Fibroblast of peridontal ligament (primary cell): ENCODE data around the gene CACNA2D3.
A peak's percentile ranks its signal among the peaks of the same experiment; 100 is the strongest.

Experiments used
- DNase-seq: peaks from one replicate; pipeline ENCODE4 v3.0.0-alpha.2; 2010; ENCODE audit errors: extremely low read depth

The CACNA2D3 gene

DNA sequence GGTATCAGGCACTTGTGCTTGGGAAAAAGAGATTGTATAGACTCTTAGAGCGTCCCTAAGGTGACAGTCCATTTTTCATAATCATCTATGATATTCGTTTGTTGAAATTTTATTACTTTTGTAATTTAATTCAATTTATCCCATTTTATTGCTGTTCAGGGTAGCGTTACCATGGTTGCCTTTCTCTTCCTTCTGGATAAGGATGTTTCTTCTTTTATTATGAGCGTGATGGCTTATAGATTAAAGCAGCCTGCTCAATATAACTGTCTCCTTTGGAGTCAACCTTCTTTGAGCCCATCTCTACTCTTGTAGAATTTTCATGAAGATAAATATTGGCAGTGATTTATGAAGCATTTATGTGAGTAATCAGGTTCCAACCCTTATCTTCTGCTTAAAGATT is 623.5 kb downstream of the CACNA2D3 start:
- DNase-seq, result no peak

DNA sequence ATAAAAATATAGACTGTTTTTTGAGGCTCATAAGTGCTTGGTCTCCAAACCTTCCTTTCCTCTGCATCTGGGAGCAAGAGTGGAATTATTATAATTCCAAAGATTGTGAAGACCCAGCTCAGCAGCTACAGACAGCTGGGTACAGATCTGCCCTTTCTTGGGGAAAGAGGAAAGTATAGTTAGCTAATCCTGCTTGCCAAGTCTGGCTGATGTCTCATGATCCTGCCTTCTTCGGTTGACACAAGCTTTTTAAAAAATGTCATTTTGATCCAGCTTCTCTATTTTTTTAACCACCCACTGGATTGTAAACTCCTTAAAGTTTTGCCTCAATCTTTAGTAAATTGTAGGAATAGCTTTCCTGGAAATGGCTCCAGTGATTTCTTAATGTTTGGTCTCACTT is 624.4 kb downstream of the CACNA2D3 start:
- peak; percentile 81 for DNase-seq

DNA sequence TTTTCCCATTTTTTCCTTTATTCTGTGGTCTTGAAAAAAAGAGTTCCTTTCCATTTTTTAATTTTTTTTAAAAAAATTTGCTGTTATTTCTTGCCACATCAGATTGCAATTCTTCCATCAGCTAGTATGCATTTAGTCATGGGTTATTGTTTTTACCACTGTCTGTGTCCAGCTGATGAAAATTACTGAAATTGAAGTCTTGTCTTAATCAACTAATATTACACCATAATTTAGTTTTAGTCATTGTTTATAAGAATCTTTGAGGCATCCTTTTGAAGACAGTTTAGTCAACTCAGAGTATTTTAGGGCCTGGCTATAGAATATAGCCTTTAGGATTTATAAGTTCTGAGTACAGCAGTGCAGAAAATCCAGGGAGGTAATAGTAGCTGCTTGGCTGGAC is 633.4 kb downstream of the CACNA2D3 start:
- DNase-seq, result peak; percentile 90

DNA sequence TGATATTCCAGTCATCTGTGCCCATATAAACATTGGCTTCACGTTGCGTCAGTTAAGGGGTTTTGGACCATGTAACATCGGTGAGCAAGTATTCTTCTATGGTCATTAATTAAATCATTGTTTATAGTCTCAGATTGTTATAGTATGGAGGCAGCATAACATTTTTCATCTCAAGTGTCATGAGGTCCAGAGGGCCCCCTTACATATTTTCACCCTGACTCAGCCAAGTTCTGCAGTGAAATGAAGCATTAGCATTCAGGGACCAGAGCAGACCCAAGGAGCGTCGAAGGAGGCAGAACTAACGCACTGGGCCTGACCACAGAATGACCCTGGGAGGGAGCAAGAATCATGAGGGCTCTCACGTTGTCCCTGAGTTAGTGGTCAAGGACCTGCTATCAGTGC is 634.0 kb downstream of the CACNA2D3 start:
- peak; percentile 97 for DNase-seq

DNA sequence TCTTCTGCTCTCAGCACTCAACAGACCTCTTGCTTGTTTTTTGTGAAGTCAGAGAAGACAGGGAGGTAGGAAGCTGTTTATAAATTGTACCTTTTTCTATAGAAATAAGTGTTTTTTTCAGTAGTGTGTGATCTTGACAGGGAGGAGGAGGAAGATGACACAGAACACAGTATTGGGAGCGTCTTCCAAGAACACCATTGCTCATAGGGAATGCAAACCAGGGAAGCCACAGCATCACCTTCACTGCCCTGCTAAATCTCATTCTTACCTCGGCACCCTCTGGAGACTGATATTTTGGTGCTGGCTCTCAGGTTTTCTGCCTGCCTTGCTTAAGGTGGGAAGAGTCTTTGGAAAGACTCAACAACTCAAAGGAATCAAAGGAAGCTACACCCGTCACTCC is 636.1 kb downstream of the CACNA2D3 start:
- no peak for DNase-seq

DNA sequence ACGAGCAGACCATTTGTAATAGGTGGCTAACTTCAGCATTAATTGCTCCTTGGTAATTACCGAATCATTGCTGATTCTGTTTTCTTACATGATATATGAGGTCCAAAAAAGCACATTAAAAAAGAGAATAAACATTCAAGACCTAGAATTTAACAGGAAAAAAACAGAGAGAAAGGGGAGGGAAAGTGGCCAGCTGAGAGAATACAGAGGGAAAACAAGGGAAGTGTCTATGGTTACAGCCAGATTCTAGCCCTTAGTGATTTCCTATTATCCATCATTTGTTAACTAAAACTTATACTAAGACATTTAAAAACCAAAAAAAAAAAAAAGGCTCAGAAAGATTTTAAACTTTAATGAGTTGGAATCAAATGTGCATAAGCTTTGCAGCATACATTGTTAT is 636.8 kb downstream of the CACNA2D3 start:
- DNase-seq, result no peak

DNA sequence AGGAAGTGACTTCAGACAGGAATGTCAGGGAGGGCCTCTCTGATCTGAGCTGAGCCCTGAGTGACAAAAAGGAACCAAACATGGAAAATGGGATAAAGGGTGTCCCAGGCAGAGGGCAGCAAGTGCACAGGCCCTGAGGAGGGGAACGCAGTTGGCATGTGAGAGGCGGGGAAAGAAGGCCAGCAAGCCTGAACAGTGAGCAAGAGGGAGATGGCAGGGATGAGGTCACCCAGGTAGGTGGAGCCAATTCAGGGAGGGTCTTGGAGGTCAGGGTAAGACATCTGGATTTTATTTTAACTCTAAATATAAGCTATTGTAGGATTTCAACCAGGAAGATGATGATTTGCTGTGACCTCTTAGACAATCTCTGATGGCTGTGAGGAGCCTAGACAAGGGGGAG is 637.8 kb downstream of the CACNA2D3 start:
- peak; percentile 74 for DNase-seq

DNA sequence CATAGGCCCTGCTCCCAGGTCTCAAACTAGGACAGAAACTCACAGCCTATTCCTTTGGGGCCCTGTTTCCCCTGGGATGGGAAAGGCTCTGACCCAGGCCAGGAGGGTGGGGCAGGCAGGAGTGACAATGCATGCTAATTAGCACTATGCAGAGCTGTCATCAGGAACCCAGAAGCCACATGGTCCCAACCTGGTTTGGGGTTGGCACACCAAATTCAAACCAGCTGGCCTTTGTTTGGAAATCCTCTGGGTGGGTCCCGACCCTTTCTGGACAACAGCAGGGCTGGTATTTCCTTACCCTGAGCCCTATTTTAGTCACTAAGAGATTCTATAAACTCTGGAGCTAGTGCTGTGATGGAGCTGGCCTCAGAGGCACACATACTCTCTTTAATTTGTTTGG is 639.3 kb downstream of the CACNA2D3 start:
- peak; percentile 55 for DNase-seq

DNA sequence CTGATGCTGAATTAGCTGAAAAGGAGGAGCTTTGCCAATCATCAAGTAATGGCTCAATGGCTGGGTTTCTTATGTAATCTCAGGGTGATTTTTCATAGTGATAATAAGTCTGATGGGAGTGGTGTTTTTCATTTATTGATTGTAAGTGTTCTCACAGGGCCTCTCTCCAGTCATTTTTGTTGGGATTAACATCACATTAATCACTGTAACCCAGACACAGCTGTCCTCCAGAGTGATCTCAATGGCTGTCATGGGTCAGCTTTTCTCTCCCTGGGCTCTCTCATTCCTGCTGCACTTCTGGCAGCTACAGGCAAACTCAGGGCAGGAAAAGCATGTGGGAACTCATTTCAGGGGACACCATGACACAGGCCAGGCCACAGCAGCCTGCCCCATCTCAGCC is 642.6 kb downstream of the CACNA2D3 start:
- no peak for DNase-seq

DNA sequence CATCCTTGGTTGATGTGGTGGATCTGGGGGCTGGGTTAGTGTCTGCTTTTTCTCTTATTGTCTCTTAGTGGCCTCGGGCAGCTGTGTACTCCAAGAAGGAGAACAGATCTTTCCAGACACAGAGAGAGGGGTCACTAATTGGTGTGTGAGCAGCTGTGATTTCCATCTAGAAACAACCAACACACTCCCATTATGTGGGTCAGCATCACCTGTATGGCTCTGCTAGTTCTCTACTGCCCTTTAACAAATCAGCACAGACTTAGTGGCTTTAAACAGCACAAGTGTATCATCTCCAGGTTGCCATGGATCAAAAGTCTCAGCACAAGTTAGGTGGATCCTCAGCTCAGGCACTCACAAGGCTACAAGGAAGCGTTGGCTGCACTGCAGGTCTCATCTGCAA is 648.7 kb downstream of the CACNA2D3 start:
- DNase-seq, result no peak

DNA sequence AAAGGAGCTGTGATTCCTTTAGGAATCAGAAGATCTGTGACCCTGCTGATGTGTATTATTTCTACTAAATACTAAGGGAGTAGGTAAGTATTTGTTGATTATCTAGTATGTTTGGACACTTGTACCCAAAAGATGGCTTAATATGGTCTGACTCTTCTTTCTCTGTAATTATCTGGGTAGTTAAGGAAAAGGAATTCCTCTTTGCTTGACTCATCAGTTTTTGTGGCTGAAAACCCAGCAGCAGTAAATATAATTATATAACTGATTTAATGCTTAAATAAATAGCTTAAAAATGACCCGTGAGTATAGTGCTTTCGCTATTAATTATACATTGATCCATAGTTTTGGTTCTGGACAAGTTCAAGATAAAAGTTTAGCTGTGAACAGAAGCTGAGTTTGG is 649.7 kb downstream of the CACNA2D3 start:
- peak; percentile 41 for DNase-seq

DNA sequence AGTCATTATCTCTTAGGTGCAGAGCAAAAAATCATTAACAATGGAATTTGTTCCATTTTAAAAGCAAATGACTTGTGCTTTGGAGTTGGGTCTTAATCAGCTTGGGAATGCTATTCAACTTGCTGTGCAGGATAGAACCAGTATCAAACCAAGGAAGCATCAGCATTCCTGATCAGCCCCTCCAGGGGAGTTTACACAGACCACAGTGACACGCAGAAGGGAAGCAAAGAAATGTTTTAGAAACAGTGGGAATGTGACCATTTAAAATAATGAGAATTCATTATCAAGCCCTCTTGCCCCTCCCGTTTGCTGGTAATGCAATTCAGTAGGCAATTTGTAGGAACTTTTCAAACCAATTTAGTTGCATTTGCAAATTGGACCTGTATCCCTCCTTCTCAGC is 650.4 kb downstream of the CACNA2D3 start:
- no peak for DNase-seq

DNA sequence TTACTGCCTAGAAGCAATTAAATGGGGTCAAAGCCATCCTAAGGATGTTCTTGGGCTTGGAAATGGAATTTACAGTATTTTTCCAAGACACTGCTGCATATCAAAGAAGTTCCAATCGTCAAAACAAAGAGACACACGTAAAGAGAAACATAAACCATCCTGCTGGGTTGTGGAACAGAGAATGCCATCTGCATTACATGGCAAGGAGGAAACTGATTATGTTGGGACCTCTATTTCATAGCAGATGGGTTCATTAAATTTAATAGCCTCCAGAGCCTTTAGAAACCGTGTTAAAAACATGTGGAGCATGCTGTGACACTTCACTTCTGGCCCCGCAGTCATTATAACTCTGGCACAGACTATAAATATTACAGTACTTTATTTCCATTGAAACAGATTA is 650.9 kb downstream of the CACNA2D3 start:
- no peak for DNase-seq

DNA sequence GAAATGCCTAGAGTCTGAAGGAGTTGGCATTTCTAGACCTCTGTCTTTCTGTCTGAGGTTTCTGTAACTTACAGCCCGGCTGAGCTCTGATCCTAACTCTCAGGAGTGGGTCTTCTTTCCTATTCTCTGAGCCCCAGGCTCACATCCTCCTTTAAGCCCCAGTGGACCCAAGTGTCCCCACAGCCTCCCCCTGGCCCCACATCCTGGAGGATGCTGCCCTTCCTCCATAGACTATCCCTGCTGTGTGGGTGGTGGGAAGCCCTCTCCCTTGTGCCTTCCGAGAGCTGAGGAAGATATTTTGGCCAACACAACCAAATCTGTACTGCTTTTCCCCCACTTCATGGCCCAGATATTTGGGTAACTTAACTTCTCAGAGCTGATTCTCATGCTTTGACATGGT is 654.2 kb downstream of the CACNA2D3 start:
- no peak for DNase-seq

DNA sequence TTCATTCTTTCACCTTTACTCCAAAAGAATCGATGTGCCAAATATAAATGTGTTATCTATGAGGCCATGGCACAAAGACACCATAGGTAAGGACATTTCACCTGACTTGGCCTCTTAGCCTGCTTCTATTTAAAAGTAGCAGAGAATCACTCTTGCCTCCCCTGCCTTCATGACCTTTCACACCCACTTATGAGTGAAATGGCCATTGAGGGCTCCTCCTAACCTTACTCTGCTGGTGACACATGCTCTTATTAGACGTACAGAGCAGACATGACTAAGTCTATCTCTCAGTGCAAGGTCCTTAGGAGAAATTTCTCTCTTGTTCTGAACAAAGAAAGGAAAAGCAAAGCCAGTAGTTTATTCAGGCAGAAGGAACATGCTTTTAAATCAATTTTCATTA is 654.8 kb downstream of the CACNA2D3 start:
- no peak for DNase-seq

DNA sequence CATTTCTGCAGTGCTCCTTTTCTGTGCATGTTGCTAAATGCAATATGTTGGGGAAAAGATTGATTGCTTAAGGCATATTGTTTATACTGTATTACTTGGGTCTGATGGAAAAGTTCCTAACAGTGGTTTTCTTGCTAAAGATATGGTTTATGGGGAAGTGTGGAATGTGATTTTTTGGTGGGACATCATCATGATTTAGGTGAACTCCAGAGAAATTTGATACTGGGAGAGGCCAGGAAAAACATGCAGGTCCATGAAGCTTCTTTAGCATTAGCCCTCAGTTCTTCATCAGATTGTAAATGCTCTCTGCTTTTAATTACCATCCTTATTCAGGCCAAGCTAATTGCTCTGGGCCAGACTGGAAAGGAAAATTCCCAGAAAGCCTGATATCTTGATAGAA is 658.0 kb downstream of the CACNA2D3 start:
- DNase-seq, result peak; percentile 84

DNA sequence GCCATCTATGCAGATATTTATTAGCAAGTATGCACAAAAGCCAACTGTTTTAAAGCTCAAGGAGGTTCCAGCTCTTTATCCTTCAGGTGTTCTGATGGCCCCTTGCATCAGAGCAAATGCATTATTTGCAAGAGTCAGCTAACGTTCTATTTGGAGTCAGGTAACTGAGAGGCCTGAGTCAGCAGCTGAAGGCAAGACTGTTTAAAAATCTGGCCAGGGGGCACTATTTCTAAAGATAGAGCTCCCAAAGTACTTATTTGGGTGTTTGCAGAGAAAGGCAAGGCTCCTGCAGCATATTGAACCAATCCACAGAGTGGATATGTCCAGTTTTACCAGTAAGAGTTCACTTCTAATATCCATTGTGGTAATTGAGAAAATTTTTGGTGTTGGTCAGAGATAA is 659.4 kb downstream of the CACNA2D3 start:
- DNase-seq, result no peak

DNA sequence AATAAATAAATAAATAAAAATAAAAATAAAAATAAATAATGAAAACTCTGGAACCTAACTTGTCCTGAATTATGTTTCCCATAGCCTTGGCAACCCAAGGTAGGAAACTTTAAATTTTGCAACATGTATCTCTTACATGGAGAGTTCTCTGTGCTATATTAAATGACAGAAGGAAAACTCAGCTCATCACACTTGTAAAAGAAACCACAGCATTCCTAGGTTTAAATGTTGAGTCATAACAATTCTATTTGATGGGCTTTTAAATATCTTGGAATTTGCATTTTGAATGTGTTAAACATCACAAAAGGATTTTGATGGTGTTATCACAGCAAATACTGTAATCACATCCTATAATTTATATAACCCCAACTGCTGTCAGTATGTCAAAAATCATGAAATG is 661.3 kb downstream of the CACNA2D3 start:
- DNase-seq, result peak; percentile 63

DNA sequence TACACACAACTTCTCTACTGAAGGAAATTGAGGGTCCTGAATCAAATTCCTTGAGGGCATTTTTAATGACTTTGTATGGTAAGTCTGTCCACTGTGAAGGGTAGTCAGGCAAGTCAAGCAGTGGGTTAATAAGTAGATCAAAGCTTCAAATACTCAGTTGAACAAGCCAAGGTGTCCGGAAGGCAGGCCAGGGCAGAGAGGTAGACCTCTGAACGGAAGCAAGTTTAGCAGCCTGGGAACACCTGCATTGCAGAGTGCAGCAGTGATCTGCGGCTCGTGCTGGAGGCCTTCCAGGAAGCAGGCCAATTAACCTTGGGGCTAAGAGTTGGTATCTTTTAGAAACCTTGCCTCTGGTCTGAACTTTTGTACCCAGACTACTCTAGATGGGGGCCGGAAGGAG is 661.7 kb downstream of the CACNA2D3 start:
- no peak for DNase-seq

DNA sequence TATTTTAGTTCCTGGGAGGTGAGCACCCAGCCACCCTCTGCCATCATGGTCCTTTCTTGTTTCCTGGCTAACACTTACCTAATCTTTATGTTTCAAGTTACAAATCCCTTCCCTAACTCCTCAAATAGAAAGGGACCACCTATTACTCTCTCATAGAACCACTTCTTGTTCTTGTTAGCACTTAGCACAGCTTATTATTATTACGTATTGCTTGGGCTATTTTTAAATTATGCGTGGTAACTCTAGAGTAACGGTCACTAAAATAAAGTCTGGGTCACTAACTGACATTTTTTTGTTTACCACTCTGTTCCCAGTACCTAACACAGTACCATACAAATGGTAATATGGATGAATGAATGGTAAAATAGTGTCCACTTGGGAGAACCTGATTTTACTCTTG is 663.6 kb downstream of the CACNA2D3 start:
- no peak for DNase-seq

DNA sequence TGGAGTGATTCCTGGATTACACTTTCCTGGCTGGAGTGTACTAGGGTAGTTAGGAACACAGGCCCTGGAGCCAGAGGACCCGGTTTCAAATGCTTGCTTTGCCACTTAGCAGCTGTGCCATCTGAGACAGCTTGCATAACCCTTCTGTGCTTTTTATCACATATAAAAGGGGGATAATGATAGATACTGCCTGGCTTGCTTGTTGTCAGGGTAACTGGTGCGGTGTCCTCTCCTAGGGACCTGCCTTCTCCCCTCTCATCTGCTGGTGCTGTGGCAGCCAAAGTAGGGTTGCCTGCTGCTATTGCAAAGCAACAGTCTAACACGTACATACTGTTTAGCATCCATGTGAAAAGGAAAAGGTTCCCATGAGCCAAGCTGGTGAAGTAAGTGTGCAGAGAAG is 667.7 kb downstream of the CACNA2D3 start:
- no peak for DNase-seq

DNA sequence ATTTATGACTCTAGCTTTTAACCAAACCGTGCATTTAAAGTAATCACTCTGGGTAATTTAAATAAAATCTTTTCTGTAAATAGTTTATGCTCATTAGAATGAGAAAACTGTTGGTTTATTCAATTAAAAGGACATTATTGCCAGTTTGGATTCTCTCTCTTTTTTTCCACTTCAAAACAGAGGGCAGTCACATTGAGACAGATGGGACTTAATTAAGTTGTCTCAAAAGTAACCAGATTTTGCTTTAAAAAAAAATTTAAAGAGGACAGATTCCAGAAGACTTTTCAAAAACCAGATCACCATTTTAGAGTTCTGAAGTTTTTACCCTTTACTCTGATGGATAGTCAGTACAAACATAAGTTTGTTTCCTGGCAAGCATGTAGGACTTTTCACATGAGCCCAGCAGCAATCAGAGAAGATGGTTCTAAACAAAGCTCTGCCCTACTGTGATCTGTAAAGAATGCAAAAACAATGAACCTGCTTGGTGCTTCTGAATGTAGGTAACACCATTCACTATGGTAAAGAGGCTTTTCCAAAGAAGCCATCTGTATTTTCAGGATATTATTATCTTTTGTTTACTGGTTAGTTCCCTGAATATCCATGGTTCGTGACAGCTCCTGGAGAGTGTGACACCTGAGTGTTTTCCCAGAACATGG is 669.3 kb downstream of the CACNA2D3 start:
- DNase-seq, result no peak

DNA sequence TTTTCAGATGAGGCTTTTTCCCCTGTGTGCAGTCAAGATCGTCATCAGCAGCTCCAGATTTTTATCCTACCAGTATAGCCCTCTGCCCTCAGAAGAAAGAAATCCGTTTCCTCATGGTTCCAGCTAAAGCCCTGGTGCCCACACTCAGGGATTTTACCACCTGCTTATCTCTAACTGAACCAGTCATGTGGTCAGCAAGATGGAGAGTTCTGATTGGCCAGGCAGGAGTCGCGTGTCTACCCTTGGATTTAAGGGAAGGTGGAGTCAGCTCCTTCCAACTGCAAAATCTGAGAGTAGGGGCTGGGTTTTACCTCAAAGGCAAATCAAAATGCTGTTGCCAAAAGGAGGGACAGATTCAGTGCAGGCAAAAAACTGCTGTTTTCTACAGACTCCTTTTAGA is 670.2 kb downstream of the CACNA2D3 start:
- no peak for DNase-seq

DNA sequence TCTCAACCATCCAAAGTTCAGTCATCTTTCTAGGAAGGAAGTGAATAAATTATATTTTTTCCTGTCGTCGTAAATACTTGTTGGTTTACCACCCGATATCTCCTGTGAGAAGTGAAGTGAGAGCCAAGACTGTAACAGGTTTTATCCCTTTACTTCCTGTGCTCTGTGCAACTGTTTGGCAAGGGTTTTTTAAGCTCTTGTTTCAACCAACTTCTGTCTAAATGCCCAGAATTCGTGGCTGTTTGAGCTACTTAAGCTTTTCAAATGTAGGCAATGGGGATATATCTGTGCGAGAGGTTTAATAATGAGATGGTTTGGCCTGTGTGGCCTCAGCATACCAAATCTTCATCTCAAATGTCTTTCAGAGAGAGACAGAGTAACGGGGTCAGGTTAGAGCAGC is 670.8 kb downstream of the CACNA2D3 start:
- DNase-seq, result peak; percentile 42

DNA sequence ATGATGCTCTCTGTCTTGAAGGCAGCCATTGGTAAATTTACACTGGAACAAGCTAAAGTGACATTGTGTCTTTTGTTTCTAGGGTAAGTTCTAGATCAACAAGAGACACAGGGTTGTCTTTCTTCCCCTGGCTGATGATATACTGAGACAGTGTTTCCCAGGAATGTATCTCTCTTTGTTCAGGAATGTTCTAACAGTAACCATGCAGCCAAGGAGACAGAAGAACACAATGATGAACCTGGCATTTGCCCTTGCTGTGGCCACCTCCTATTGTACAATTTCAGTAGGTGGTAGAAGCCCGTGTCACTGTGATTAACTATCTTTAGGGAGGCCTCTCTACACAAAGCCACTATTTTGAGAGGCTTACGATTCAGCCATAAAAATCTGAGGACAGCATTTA is 674.8 kb downstream of the CACNA2D3 start:
- no peak for DNase-seq
